Activated gamma-delta T cell treated with Interleukin-2 at 50 U/mL for 16 hours (primary cell): ENCODE results near the gene DCP1B.

Experiments used
- DNase-seq: peaks from one replicate; pipeline ENCODE4 v3.0.0-alpha.2; 2020

The DCP1B gene

DNA sequence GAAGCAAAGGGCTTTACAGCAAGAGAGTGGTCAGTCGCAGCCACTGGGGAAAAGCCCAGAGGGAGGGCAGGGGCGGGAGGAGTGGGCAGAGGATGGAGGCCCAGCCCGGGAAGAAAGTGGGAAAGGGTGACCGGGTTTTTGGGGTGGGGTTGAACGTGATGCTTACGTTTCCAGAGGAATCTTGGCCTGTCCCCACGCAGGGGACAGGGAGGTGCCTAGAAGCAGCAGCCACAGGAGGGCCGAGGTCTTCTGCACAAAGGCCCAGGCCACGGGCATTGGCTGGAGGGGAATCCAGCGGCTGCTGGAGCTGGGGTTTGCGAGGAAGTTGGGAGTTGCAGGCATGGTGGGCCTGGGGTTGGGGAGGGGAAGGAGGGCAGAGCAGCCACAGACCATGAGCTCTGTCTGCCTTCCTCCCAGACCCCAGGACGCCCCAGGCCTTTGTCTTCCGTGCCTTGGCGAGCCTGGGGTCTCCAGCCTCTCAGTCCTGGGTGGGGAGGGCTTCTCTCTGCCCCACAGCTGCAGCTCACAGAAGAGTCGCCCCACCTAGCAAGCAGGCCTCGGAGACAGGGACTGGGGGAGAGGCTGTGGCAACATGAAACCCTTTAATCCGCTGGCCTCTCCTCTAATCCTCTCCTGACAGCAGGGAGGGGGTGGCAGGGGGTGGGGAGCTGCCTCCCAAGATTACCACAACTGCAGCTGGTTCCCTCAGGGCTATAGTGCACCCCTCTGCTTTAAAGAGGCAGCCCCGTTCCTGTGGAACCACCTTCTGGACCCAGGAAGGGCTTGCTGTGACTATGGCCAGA lies 86.0 kb downstream of the DCP1B start, which contains the start of gene CACNA2D4:
Gene CACNA2D4 (minus strand): TSS at position 572 of the 803 bp plus-strand sequence. CDS start 179 bp downstream, at position 393.
- no peak for DNase-seq

DNA sequence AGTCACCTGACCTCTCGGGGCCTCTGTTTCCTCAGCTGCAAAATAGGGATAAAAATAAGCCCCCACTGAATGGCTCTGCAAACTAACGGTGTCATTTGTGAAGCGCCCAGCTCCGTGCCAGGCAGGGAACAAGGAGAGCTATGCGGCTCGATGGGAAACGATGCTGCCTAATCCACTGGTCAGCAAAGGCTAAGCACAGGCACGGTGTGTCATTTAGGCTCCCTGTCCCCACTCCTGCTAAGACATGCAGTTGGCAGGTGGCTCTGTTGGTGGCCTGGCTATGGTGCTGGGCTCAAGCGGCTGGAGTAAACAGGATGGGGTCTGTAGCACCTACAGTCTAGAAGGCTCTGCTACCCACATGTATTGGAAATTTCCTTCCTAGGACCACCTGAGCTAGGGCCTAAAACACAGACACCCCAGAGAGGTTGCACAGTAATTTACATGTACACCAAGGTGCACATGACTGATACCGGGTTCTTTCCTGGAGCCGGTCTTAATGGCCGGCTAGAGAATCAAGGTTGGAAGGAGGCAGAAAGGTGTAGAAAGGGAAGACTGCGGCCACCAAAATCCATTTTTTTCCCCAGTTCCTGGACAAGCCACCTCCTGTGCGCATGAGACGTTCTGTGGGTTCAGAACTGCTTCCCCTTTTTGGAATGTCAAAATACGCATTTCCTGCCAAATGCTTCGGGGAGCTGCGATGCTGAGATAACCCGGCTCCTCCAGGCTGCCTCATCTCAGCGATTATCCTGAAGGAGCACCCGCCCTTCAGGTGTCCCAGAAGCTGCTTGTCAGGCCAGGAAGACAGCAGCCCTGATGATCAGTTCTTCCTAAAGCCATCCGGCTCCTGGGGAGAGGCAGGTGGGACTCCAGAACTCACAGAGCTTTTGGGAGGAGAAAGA lies 86.8 kb downstream of the DCP1B start:
- no peak for DNase-seq

DNA sequence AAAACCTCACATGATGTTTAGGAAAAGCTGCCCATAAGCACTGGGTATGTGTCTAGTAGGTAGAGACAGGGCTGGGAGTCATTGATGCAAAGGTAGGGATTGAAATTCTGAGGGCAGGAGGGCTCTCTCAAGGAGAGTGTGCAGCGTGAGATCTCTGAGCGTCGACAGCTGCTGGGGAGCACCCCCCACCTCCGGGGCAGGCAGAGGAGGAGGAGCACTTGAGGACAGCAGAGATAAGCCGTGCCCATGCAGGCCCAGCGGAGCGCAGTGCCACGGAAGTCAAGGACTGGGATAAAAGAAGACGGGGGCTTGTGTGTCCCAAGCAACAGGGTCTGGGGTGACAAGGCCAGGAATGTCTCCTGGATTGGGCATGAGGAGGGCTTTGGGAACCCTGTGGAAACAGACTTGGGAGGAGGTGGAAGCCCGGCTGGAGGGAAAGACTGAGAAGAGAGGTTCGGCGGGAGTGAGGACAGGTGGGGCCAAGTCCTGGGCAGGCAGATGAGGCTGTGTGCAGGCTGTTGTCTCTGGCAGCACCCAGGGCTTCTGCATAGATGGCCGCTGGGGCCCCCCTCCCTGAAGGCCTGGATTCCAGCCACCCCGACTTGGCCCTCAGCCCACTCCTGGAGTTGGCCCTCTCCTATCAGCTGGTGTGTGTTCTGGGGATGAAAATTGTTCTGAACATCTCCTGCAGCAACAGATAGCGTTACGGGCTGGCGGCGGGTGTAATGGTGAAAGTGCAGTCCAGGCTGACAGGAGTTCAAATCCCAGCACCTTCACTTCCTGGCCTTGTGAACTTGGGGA lies 87.7 kb downstream of the DCP1B start:
- no peak for DNase-seq

DNA sequence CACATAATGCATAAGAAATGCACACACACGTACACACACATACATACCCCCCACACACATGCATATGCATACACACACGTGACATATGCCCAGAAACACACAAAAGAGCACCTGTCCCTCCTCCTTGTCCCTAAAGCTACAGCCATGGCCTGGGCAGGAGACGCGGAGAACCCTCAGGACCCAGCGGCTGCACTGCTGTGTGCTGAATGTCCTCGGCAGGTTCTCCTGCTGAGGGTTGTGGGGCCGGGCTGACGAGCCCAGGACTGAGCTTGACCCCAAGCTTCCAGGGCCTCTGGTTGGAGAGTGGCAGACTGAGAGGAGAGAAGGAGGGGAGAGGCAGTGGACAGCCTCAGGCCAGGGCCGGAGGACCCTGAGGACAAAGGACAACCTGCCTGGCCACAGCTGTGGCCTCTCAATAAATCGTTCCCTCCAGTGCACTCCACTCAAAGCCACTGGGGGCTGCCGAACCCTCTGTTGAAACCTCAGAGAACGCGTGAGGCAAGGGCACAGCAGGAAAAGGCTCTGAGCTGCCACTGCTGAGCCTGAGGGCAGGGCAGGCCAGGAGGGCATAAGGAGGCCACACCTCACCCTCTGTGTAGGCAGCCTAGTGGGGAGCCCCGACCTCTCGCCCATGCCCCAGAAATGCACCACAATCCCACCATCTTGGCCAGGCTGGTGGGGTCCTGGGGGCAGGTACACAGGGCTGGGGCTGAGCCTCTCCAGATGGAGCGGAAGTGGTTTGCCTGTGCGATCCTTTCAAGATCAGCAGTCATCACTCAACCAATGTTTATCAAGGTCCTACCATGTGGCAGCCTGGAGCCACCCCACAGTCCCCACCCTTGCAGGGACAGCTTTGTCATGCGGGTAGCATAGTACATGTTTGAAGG lies 88.9 kb downstream of the DCP1B start:
- DNase-seq: peak; percentile 33

DNA sequence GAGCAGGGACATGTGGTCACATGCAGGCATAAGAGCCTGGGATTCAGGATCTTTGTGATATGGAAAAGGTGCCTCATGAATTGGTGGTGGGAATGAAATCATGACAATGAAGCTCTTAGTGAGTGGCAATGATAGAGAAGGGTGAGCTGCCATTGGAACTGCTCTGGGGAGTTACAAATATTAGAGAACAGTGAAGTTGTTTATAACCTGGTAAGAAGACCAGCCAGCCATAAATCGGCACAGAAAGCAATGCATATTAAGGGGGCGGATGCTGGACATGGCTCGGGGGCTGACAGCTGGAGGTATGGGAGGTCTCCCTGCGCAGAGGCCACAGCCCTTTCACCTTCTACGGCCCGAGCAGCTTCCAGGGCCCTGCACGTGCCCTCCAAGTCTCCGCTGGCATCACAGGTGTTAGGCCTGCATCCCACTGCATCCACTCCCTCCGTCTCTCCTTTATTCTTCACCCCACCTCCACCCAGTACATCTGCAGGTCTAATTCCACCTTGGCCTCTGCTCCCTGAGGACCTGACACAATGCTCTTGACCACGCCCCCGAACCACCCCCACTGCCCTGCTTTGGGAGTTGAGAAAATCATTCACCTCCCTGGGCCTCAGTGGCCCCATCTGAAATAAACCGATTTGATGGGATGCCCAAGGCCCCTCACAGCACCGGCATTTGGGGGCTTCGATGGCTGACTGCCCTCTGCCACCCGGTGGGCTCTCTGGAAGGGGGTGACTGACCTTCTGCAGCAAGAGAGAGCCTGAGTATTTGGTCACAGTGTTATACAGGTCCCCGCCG lies 89.9 kb downstream of the DCP1B start:
- DNase-seq: no peak

DNA sequence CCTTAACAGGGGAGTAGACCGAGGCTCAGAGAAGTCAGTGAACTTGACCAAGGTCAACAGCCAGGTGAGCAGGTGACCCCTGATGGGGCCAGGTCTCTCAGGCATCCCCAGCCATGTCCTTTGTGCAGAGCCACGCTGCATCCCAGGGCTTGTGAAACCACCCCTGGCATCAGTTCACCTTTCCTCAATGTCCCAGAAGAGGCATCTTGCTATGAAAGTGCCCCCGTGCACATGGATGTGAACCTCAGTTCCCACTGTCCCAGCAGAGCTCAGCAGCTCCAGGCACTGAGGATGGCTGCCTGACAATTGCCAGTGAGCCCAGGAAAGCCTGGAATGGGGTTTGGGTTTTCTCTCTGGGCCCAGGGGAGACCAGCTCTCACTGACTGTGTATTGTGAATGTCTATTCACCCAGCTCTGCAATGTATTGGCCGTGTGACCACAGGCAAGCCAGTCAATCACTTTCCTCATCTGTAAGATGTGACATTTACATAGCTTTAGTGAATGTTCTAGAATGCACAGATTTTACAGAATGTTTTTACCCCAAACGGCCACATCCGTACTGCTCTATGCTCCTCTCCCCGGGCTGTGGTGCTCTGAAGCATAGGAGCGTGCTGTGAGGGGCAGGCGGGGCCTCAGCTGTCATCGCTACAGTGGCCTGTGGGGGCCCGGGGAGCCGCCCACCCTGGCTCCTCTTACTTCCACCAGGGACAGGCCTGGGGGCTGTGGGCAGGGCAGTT lies 90.7 kb downstream of the DCP1B start:
- DNase-seq: no peak

DNA sequence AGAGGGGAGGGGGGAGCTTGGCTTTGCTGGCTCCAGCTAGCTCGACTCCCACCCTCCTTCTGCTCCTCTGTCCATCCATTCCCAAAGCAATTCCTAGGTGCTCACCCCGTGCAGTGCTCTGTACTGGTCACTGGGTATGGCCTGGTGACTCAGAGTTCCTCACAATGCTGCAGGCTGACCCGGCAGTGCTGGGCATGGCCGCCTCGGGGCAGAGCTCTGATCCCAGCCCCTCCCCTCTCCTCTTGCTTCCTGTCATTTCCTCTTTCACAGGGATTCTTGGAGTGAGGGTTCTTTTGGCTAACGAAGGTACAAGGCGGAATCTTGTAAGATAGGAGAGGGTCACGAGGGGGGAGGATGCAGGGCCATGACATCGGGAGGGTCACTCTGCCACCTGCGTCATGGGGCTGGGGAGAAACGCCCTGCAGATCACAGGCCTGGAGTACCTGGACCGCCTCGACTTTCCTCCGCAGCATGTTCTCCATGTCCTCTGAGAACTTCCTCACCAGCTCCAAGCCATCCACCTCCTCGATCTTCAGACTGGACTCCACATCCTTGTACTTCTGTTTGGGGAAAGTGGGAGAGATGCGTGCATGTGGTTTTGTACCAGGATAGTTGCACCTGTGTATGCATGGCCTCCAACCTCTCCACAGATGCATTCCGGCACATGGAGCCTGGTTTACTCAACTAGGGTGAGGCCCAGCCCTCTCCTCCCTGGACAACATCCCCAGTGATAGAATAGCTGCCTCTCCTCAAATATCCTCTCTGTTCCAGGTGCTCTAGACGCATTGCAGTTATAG lies 91.5 kb downstream of the DCP1B start:
- no peak for DNase-seq

DNA sequence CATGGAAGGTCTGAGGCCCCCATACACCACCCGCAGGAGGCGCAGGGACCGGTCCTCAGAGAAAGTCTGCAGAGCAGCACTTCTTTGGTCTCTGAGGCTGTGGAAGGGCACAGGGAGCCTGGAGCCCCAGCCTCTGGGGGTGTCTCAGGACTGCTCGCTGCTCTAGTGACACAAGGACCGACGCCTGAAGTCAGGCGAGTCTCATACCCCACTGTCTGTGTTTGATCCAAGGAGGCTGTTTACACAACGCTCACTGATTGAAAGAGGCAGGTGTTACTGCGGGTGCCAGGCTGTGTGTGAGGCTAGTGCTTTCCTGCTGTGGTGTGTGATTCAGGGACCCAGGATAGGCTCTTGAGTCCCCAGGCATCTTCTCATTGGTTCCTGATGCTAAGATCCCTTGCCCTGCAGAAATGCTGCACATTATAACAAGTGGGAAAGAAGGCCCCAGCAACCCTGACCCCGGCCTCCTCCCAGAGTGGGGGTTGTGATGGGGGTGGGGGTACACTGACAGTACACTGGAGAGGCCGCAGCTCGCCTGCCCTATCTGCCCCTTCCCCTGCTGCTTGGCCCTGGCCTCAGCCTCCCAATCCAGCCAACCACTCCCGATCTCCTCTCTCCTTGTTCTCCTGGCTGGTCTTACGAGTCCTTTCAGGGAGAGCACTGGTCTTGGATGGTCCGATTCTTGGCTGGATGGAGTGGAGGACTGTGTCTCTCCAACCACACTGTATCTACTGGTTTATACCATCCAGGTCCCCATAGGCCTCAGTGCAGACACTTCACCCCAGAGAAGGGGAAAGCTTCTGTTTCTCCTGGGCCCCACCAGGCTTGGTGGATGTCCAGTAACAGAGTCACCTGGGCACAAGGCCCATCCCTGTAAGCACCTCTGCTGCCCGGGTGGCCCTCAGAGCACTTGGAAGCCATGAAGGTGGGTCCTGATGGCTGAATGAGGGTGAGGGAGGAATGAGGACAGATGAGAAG lies 92.4 kb downstream of the DCP1B start:
- no peak for DNase-seq

DNA sequence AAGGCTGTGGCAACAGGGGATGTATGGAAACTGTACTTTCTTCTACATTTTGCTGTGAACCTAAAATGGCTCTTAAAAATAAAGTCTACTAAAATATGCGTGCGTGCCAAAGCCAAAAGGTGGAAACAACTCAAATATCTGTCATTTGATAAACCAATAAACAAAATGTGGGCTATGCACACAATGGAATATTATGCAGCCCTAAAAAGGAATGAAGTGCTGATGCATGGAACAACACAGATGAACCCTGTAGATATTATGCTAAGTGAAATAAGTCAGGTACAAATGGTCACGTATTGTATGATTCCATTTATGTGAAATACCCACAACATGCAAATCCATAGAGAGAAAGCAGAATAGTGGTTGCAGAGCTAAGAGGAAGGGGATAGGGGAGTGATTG lies 93.8 kb downstream of the DCP1B start:
- DNase-seq: no peak

DNA sequence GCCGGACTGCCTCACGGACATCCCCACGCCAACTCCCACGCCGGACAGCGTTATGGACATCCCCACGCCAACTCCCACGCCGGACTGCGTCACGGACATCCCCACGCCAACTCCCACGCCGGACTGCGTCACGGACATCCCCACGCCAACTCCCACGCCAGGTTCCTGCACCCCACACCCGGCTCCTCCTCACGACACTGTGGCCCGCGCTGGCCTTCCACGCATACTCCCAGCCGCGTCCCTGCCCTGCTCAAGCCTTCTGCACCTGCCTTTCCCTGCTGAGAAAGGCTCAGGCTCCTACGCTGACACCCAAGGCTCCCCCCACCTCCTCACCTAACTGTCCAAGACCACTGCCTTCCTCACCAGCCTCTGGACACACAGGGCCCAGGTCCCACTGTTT lies 95.5 kb downstream of the DCP1B start:
- no peak for DNase-seq

DNA sequence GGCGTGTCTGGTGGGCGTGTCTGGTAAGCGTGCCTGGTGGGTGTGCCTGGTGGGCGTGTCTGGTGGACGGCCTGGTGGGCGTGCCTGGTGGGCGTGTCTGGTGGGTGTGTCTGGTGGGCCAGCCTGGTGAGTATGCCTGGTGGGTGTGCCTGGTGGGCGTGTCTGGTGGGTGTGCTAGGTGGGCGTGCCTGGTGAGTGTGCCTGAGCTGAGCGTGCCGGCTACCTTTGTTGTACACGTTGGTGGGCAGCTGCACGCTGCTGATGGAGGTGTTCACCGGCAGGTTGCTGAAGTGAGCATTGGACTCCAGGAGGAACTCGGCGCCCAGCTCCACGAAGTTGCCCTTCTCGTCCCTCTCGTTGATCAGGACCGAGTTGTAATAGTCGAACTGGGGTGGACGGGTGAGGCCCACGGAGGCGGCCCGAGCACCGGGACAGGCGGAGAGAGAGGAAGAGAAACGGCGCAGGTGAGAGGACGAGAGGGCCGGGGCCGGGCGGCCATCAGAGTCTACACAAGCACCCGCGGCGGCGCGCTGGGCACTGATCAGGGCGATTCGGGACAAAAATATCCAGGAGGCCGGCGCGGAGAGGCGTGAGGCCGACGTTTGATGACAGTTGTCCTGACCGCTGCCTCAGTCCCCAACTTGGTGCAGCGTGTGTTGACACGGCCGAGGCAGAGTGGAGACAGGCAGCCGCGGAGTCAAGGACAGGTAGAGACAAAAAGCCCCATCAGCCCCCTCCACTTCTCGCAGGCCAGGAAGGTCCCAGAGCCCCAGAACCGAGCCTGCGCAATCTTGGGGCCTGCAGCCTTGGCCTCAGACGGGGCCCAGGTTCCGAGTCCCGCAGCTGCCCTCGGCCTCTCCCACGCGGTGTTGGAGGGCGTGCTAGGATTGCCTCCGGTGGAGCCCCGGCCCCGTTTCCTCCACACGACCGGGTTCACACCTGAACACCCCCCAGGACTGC lies 96.3 kb downstream of the DCP1B start:
- no peak for DNase-seq

DNA sequence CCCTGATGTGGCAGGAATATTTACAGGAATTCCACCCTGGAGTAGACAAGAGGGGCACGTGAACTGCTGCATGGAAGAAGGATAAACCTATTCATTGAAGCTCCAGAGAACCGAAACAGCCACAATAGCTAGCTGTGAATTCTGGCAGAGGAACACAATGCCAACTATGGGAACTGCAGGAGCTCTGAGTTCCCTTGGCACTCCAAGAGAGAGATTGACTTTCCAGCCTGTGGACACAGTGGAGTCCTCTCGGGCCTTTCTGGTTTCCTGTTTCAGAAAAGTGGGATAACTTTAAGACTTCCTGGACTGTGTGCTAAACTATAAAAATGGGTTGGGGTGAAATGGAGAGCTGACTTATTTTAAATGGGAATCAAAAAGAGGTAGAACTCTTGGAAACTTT lies 97.7 kb downstream of the DCP1B start:
- DNase-seq: no peak

DNA sequence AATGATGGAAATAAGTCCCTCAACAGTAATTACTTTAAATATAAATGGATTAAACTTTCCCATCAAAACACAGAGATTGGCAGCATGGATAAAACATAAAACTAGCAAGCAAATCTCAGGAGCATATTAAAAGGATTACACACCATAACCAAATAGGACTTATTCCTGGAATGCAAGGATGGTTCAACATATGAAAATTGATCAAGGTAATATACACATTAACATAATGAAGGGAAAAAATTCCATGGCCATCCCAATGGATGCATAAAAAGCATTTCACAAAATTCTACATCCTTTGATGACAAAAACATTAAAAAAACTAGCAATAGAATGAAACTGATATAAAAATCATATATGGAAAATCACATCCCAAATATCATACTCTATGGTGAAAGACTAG lies 99.4 kb downstream of the DCP1B start:
- no peak for DNase-seq

DNA sequence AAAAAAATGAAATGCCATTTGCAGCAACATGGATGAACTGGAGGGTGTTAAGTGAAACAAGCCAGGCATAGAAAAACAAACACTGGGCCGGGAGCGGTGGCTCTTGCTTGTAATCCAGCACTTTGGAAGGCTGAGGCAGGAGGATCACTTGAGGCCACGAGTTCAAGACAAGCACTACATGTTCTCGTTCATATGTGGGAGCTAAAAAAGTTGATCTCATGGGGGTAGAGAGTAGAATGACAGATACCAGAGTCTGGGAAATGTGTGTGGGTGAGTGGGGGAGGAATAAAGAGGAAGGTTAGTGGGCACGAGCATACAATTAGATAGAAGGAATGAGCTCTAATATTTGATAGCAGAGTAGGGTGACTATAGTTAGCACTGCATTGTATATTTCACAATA lies 107.3 kb downstream of the DCP1B start:
- DNase-seq: no peak
